Stimulated activated CD4-positive, alpha-beta T cell treated with anti-CD3 and anti-CD28 coated beads, Interleukin-12 subunit alpha, Interleukin-12 subunit beta, amount 100 ng/mL, for 24 hours (primary cell): ENCODE measurements around the gene ASB11.

Source experiments
- DNase-seq, 2 experiments: peaks; one replicate each; pipeline ENCODE4 v3.0.0-alpha.2; 2020; ENCODE audit warnings: low read depth in 2 of 2

Gene ASB11

GRCh38 chrX:15315509-15315908 is at the start of gene ASB11:
Gene ASB11, minus strand, starts transcription at chrX:15315640. Its CDS starts 35 bp downstream, at chrX:15315605.
- DNase-seq = no peak

GRCh38 chrX:15359701-15360100 is 44.3 kb upstream of the ASB11 start:
- DNase-seq = no peak

GRCh38 chrX:15358533-15358932 is 43.1 kb upstream of the ASB11 start:
- DNase-seq = no peak

GRCh38 chrX:15356444-15356843 is 41.0 kb upstream of the ASB11 start:
- DNase-seq = no peak

GRCh38 chrX:15350329-15350996 is 35.0 kb upstream of the ASB11 start:
- DNase-seq = no peak

- no peak for DNase-seq
Measured at GRCh38 chrX:15349046-15349445, 33.6 kb upstream of the ASB11 start.

- DNase-seq = no peak
Measured at GRCh38 chrX:15345976-15346375, 30.5 kb upstream of the ASB11 start.

GRCh38 chrX:15344106-15344505 is 28.7 kb upstream of the ASB11 start:
- DNase-seq = no peak

GRCh38 chrX:15343075-15343476 is 27.6 kb upstream of the ASB11 start:
- no peak for DNase-seq

- DNase-seq = no peak
Measured at GRCh38 chrX:15340867-15341266, 25.4 kb upstream of the ASB11 start.

- DNase-seq = no peak
Measured at GRCh38 chrX:15336023-15336413, 20.6 kb upstream of the ASB11 start.

GRCh38 chrX:15335135-15336022 is 19.9 kb upstream of the ASB11 start, which contains the start of gene PIGA:
Gene PIGA, minus strand, starts transcription at chrX:15335523. Its CDS starts 3,593 bp downstream, at chrX:15331930.
- peak; percentile 80 to 82 for DNase-seq

- no peak for DNase-seq
Measured at GRCh38 chrX:15334561-15334960, 19.1 kb upstream of the ASB11 start.

GRCh38 chrX:15328821-15329220 is 13.4 kb upstream of the ASB11 start:
- DNase-seq = no peak

GRCh38 chrX:15328131-15328530 is 12.7 kb upstream of the ASB11 start:
- no peak for DNase-seq

GRCh38 chrX:15322472-15322871 is 7.0 kb upstream of the ASB11 start:
- DNase-seq = no peak

GRCh38 chrX:15322072-15322471 is 6.6 kb upstream of the ASB11 start:
- no peak for DNase-seq

GRCh38 chrX:15321447-15321846 is 6.0 kb upstream of the ASB11 start:
- DNase-seq = no peak

- DNase-seq = no peak
Measured at GRCh38 chrX:15320297-15320696, 4.9 kb upstream of the ASB11 start.

GRCh38 chrX:15319075-15319474 is 3.6 kb upstream of the ASB11 start:
- no peak for DNase-seq

GRCh38 chrX:15314472-15314871 is 968 bp downstream of the ASB11 start:
- no peak for DNase-seq

GRCh38 chrX:15311119-15311518 is 4.3 kb downstream of the ASB11 start:
- no peak for DNase-seq

- no peak for DNase-seq
Measured at GRCh38 chrX:15310117-15310516, 5.3 kb downstream of the ASB11 start.
